ENCODE data around the gene FLRT1. TPM values are rescaled to one million over a fixed set of nuclear protein-coding genes. Genes with fewer than 3 reads are reported as not detected.
A peak's percentile ranks its signal among the peaks of the same experiment; 100 is the strongest.

Gene FLRT1
- not detected in 2 replicates for total RNA-seq

DNA sequence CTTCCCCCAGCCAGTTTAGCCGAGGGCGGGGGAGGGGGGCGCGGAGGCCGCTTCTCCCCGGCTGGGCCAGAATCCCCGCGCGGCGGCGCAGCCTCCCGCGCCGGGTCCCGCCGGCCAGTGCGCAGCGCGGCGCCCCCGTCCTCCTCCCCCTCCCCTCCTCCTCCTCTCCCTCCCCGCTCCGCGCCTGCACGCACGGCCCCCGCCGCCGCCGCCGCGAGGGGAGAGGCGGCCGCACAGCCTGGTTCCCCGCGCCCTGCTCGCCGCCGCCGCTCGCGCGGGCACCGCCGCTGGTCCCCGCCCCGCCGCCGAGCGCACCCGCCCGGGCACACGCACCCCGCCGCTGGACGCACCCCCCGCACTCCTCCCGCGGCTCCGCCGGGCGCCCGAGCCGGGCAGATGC lies at the start of gene FLRT1:
Gene FLRT1 (plus strand): TSS at position 356 of the 400 bp plus-strand sequence. CDS start 80,337 bp downstream, outside the sequence.
- no peak for DNase-seq (ENCODE audit: low read depth)
- TF ChIP-seq CTCF (conservative IDR thresholded peaks at IDR 0.05; ENCODE audit: low read depth, low read length) = no peak
- peak within 1 kb of the TSS; percentile 50 for H3K4me3 ChIP-seq (ENCODE audit: low read depth, low read length)

GRCh38 chr11:63986156-63986931 lies 49.4 kb upstream of the FLRT1 start, which contains the start of gene OTUB1:
OTUB1 (plus strand) TSS chr11:63986438; CDS start chr11:63986457, 19 bp downstream.
- TF ChIP-seq CTCF (conservative IDR thresholded peaks at IDR 0.05; ENCODE audit: low read depth, low read length) = peak; percentile 3
- H3K4me3 ChIP-seq (ENCODE audit: low read depth, low read length) = peak within 1 kb of the TSS; percentile 98
- DNase-seq (ENCODE audit: low read depth) = peak; percentile 37

- TF ChIP-seq CTCF (conservative IDR thresholded peaks at IDR 0.05; ENCODE audit: low read depth, low read length) = no peak
- no peak for DNase-seq (ENCODE audit: low read depth)
- peak overlapping the region; percentile 98 for H3K4me3 ChIP-seq (ENCODE audit: low read depth, low read length)
These were observed 48.7 kb upstream of the FLRT1 start for GRCh38 chr11:63986932-63987513.

DNA sequence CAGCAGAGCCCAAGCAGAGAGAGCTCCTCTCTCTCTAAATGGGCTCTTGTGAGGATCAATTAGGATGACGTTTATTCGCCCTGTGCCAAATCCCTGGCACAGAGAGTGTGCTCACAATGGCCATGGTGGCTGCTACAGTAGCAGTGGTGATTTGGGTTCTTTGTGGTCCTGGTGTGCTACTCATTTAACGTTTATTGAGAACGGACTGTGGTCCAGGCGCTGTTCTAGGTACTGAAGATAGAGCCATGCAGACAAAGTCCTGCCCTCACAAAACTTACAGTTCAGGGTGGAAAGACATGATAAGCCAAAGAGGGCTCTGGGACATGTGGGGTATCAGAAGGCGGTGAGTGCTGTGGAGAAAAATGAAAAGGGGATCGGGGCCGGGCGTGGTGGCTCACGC lies 44.2 kb upstream of the FLRT1 start:
- no peak for DNase-seq (ENCODE audit: low read depth)
- no peak for TF ChIP-seq CTCF (conservative IDR thresholded peaks at IDR 0.05; ENCODE audit: low read depth, low read length)
- H3K4me3 ChIP-seq (ENCODE audit: low read depth, low read length) = no peak overlapping the region

- H3K4me3 ChIP-seq (ENCODE audit: low read depth, low read length) = no peak overlapping the region
- no peak for TF ChIP-seq CTCF (conservative IDR thresholded peaks at IDR 0.05; ENCODE audit: low read depth, low read length)
These were observed 42.6 kb upstream of the FLRT1 start for GRCh38 chr11:63993100-63993499.

DNA sequence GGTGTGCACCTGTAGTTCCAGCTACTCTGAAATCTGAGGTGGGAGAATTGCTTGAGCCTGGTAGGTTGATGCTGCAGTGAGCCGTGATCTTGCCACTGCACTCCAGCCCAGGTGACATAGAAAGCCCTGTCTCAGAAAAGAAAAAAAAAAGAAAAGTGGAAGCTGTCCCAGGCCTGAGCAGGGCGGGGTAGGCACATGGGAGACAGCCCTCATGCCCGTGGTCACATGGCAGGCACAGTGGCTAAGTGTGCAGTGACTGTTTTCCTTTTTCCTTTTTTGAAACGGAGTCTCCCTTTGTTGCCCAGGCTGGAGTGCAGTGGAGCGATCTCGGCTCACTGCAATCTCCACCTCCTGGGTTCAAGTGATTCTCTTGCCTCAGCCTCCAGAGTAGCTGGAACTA lies 41.7 kb upstream of the FLRT1 start:
- no peak for DNase-seq (ENCODE audit: low read depth)
- no peak for TF ChIP-seq CTCF (conservative IDR thresholded peaks at IDR 0.05; ENCODE audit: low read depth, low read length)
- no peak overlapping the region for H3K4me3 ChIP-seq (ENCODE audit: low read depth, low read length)

More at GRCh38 chr11:63993100-63993499, 42.6 kb upstream of the FLRT1 start:
- DNase-seq (ENCODE audit: low read depth) = no peak

Data from epithelial cell of proximal tubule (primary cell).